HG02840 (cell line): ENCODE data around the gene NPIPB8.
"Not testable (repeated sequence)": the region's sequence is repeated elsewhere in the genome, so short reads cannot be mapped to it uniquely, and the experiment has no call there.

Experiments used
- ATAC-seq: cut with Tn5 transposase; IDR thresholded peaks from one replicate; pipeline ENCODE4 v1.9.1; 2021; ENCODE audit warnings: mild to moderate bottlenecking, moderate library complexity, moderate number of reproducible peaks; ENCODE audit not compliant: unreplicated experiment, low FRiP score

The NPIPB8 gene

DNA sequence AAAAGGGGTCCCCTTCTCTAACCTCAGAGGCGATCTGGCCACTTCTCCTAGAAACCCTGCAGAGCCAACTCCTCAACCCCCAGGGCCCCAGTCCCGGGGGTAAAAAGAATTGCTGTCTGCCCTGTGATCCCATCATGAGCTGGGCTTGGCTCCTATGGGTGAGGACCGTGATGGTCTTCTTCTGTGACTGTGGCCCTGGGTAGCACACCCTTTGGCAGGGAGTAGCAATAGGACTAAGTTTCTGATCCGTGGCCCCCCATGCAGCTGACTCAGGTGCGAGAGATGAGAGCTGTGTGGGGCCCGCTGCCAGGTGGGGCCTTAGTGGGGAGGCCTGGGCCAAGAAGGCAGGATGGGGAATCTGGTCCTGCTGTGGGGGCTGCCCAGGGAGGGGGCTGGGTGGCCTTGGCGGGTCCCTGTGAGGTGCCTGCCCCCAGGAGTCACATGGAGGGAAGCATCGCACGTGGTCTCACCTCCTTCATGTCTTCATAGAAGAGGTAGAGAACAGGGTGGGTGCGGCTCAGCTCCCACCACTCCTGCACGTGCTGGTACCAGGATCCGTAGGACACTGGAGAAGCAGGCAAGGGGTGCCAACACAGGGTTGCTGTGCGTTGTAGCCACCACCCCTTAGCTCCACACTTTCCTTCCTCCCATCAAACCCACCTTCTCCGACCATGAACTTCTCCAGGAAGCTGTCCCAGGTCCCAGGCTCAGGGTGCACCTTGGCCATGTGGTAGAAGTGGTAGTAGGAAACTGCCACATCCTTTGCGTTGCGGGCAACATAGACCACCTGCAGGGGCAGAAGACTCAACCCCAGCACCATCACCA lies 31.4 kb upstream of the NPIPB8 start:
- ATAC-seq, result no peak

DNA sequence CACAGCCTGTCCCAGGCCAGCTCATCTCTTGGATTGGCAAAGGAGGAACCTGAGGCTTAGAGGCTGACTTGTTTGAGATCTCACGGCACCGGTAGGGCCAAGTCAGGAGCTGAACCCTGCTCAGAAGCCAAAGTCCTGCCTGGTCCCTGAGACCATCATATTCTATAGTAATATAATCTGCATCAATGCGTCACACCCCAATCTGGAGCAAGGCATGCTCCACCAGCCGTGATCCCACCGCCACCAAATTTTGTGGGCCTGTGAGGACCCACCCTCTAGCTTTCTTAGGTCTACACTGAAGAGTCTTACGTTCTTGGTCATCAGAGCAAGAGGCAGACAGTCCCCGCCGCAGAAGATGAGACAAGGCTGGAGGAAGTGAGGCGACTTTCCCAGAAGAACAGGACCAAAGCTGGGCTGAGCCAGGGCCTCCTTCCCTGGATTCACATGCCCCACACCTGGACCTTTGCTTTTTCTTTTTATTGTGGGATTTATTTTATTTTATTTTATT lies 30.7 kb upstream of the NPIPB8 start:
- ATAC-seq, result no peak

DNA sequence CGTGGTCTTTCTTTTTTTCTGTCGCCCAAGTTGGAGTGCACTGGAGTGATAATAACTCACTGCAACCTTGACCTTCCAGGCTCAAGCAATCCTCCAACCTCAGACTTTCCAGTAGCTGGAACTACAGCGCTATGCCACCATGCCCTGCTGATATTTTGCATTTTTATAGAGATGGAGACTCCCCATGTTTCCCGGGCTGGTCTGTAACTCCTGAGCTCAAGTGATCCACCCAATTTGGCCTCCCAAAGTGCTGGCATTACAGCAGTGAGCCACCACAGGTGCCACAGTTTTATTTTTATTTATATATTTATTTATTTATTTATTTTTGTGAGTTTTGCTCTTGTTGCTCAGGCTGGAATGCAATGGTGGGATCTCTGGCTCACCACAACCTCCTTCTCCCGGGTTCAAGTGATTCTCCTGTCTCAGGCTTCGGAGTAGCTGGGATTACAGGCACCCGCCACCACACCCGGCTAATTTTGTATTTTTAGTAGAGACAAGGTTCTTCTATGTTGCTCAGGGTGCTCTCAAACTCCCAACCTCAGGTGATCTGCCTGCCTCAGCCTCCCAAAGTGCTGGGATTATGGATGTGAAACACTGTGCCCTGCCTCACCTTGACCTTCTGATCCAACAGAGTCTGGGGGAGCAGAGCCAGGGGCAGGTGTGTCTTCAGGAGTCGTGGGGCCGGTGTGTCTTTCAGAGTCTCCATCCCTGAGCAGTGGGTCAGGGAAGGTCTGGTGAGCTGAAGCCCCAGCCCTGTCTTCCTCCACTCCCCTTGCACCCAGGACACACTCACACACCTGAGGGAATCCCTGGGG lies 30.0 kb upstream of the NPIPB8 start:
- not testable (repeated sequence) for ATAC-seq

DNA sequence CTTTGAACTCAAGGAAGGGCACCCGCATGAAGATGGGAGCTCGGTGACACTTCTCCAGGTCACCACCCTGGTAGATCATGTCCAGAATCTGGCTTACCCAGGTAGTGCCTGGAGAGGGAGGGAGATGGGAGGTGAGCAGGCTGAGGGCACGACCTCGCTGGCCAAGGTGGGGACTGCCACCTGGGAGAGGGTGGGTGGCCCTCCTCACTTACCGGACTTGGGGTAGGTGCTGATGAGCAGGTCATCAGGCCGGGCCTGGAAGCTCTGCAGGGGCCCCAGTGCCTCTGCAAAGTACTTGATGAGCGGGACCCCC lies 29.4 kb upstream of the NPIPB8 start:
- ATAC-seq, result not testable (repeated sequence)

DNA sequence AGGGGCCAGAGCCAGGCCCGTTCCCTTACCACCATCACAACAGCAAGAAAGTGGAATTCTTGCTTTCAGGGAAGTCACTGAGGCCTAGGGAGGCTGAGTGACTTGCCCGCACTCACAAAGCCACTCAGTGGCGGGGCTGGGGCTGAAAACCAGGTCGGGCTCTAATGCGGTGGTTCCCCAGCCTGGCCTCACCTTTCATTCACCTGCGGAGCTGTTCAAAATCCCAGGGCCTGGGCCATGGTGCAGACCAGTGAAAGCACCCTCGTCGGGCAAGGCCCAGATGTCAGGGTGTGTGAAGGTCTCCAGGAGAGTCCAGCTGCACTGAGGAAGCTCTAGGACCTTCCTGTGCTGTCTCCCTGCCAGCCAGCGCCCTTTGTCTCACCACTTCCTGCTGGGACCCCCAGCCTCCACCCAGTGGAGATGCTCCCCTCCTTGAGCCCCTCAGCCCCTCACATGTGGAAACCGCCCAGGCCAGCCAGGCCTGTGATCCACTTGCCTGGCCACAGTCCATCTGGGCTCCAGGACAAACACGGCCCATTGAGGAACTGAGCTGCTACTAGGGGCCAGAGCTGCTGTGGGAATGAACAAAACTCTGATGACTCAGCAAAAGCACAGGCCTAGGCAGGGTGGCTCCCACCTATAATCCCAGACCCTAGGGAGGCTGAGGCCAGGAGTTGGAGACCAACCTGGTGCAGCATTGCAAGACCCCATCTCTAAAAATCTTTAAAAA lies 28.8 kb upstream of the NPIPB8 start:
- not testable (repeated sequence) for ATAC-seq

DNA sequence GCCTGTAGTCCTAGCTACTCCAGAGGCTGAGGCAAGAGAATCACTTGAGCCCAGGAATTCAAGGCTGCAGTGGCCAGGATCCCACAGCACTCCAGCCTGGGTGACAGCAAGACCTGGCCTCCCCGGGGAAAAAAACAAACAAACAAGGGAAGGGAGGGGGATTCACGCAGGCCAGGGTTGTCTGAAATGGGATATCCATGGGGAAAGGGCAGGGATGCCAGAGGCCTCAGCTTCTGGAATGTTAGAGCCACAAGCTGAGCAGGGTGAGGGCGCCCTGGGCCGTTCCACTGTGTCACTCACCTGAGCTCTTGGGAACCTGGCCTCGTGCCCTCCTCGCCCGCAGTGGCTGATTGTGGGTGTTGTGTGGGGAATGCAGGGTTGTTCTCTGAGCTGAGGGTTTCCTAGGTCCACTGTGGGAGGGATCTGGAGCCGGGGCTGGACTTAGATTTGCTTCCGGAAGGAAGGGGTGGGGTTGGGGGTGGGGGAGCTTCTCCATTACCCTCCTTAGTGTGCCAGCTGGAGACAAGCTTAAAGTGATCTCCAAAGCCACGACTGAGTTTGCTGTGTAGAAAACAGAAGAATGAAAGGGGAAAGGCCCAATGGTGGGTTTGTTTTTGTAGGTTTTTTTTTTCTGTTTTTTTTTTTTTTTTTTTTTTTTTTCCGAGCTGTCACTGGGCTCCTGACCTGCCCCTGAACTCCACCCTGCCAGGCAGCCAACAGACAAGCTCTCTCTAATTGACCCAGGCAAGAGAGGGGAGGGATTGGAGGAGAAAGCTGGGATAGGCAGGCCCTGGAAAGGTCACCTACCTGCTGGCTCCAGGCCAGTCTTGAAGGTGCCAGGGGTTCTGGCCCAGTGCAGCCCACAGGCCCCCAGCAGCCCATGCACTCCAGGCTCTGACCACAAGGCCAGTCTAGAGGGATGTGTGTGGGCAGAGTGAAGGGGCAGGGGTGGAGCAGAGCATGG lies 28.0 kb upstream of the NPIPB8 start, which contains the start of gene SULT1A1:
SULT1A1 (minus strand) TSS at position 414 of the 964 bp plus-strand sequence. CDS start 1,189 bp downstream, outside the sequence.
- ATAC-seq, result no peak

DNA sequence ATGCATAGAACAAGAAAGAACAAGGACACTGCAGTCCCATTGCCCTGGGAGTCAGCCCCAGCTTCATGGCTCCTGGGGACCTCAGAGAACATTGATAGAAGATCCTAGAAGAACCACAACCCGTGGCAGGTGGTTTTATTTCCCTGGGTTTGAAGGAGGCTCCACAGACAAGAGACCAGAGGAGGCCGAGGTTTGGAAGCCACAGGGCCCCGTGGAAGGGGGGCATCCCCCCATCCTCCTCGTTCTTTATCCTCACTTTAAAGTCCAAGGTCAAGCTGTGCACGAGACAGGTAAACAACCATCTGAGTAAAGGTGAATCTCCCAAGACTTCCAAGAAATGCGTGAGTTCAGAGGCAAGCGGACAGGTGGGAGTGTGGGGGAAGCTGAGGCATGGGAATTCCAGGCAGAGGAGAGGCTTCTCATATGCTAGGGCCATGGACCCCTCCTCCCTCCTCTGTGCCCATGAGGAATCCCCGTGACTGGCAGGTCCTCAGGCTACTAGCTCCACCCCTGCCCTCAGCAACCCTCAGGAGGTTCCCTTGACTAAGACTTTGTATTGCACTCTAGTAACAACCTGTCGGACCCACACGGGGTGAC lies 27.2 kb upstream of the NPIPB8 start:
- no peak for ATAC-seq

DNA sequence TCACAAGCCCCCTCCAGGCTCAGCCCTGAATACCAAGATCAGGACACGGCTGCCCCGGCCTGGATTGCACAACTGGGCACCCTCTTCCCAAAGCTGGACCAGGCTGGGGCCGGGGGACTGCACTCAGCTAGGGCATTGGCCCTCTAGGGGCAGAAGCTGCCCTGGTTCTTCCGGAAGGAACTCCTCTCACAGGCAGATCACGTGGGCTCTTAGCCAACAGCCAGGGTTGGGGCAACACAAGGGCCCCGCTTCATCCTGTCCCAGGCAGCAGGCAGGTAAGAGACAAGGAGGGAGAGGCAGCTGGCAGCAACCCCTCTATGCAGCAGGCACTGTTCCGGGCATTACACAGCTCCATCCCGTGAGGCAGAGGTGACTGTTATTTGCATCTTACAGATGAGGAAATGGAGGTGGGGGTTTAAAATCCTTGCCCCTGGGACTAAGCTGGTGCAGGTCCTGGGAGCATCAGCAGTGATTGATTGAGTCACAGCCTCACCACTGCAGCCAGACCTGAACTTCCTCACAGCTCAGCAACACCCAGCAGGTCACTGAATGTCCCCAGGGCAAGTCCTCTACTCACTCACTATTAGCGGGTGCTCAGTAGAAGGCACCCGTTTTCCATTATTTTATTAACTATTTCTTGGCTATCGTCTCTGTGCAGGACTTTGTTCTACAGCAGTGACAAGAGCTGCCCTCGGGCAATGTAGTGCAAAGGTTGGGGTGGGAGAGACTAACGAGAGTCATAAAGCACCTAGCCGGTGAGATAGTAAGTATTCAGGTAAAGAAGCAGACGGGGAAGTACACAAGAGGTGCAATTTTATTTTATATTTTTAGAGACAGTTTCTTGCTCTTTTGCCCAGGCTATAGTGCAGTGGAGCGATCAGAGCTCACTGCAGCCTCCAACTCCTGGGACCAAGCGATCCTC lies 25.2 kb upstream of the NPIPB8 start:
- not testable (repeated sequence) for ATAC-seq

DNA sequence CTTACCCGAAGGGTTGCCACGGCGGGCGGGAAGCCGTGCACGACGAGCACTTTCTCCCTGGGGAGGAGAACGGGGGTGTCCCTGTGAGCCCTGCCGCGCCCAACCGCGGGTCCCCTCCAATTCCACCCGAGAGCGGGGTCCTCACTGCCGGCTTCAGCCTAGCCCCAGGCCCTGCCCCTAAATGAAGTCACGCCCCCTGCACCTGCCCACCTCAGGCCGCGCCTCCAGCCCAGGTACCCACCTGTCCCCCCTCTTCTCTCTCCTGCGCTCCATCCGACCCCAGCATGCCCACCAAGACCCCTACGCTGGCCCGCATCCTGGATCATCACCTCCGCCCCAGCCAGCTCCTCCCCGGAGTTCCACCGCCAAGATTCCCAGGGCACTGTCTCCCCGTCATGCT lies 24.0 kb upstream of the NPIPB8 start:
- ATAC-seq, result not testable (repeated sequence)

DNA sequence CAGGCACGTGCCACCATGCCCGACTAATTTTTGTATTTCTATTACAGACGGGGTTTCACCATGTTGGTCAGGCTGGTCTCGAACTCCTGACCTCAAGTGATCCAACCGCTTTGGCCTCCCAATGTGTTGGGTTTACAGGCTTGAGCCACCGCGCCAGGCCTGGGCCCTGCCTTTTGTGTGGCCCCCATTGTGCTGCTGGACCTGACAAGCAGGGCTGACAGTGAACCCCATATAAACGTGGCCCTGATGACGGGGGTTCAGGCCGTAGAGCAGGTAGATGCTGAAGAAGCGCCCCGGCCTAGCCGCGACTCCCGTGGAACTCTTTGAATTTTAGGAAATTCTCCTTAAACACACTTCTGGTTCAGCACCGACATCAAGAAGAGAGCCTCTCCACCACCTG lies 23.3 kb upstream of the NPIPB8 start:
- not testable (repeated sequence) for ATAC-seq

DNA sequence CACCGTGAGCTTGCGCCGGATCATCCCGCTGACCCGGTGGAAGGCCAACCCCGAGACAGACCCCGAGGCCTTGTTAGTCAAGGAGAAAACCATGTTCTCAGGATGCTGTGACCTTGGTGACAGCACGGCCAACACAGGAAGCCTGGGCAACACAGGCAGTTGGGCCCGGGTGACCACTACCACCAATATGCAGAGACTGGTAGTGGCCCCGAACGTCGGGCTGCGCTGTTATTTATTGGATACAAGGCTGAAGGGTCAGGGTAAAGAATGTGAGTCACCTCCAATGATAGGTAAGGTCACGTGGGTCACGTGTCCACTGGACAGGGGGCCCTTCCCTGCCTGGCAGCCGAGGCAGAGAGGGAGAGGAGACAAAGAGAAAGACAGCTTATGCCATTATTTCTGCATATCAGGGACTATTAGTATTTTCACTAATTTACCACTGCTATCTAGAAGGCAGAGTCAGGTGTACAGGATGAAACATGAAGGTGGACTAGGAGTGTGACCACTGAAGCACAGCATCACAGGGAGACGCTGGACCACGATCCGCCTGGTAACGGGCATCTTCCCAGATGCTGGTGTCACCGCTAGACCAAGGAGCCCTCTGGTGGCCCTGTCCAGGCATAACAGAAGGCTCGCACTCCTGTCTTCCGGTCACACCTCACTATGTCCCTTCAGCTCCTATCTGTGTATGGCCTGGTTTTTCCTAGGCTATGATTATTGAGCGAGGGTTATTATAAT lies 22.2 kb upstream of the NPIPB8 start:
- ATAC-seq, result not testable (repeated sequence)

DNA sequence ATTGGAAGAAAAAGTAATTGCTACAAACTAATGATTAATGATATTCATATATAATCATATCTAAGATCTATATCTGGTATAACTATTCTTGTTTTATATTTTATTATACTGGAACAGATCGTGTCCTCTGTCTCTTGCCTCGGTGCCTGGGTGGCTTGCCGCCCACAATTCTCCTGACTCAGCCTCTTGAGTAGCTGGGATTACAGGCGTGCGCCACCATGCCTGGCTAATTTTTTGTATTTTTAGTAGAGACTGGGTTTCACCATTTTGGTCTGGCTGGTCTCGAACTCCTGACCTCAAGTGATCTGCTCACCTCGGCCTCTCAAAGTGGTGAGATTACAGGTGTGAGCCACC lies 21.7 kb upstream of the NPIPB8 start:
- ATAC-seq, result not testable (repeated sequence)

DNA sequence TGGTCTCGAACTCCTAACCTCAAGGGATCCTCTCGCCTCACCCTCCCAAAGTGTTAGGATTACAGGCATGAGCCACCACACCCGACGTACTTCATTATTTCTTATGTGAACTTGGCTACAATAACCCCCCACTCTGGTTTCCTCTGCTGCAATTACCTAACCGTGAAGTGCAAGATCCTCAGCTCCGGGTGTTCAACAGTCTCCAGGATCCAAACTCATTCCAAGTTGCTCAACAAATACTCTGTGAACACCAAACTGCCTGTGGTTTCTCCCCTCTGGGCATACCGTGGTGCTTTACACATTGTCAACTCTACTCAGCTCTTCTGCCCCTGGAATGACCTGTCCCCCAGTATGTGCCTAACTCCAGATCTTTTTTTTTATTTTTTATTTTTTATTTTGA lies 21.2 kb upstream of the NPIPB8 start:
- ATAC-seq, result no peak

DNA sequence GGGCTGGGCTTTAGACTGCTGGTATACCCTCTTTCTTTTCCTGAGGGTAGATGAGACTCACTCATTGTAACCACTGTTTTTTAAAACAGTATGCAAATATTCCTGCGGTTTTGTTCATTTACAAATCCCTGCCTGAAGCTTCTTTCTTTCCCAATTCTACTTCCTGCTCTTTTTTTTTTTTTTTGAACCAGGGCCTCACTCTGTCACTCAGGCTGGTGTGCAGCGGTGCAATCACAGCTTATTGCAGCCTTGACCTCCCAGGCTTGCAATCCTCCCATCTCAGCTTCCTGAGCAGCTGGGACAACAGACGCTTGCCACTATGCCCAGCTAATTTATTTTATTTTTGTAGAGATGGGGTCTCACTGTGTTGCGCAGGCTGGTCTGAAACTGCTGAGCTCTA lies 20.0 kb upstream of the NPIPB8 start:
- ATAC-seq, result no peak

DNA sequence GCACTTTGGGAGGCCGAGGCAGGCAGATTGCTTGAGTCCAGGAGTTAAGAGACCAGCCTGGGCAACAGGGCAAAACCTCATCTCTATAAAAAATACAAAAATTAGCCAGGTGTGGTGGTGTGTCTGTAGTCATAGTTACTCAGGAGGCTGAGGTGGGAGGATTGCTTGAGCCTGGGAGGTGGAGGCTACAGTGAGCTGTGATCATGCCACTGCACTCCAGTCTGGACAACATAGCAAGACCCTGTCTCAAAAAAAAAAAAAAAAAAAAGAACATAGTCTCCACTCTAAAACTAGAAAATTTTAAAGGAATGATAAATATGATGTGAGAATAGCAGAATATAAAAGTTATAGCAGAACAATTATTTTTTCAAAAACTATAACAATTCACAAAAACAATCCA lies 17.5 kb upstream of the NPIPB8 start:
- not testable (repeated sequence) for ATAC-seq

DNA sequence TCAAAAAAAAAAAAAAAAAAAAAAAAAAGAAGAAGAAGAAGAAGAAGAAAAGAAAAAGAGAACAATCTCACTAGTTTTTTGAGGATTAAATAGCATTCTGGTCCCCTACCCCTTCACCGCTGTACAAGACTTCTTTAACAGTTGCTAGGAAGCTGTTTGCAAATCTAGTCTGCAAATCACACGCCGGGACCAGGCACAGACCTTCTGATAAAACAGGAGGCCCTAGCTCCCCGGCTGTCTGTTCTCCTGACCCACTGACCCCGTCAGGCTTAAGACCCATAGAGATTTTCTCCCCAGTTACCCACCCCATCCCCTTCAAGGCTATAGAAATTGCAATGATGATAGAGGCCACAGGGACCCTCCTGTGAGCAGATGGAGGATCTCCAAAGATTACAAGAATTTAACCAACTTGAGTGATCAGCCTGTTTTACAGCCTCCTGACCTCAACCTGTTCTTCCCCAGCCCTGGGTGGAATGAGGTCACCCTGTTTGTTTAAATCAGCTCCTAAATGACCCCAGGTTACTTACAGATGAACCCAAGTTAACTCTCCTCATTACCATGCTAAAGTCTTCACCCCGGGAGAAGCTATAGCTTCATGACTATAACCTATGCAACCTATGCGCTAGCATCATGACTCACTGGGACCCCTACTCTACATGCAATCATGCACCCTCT lies 16.2 kb upstream of the NPIPB8 start:
- ATAC-seq, result no peak

DNA sequence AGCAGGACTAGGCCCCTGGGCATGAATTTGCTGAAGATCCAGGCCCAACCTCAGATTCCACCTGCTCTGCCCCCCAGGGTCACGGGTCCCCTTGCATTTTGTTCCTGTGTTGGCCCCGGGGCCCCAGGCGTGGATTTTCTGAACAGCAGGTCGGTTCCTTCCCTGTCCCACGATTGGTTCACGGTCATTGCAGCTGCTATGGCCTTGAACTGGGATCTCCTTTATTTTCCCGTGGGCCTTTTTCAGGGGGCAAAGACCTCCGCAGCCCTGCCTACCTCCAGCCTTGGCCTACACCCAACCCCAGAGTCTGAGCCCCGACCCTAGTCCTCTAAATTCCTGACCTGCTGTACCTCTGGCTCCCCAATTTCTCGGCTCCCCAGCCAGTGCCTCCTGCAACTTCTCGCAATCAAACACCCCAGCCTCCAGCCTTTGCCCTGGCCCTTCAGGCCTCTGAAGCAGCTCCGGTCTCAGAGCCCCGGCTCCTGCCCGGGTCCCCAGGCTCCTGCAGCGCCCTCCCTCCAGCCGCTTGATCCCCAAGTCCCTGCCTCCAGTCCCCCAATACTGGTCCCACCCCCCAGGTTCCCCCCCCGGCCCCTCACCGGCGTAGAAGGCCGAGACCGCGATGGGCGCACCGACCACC lies 15.2 kb upstream of the NPIPB8 start:
- ATAC-seq, result not testable (repeated sequence)
